GM23338 (cell line): Measurements from ENCODE around the gene KCNMB1. TPM values are rescaled to one million over a fixed set of nuclear protein-coding genes. Genes with fewer than 3 reads are reported as not detected.

ENCODE experiments used
- ATAC-seq: fragments of 200-7000 bp; cut with Tn5 transposase; 3 replicates; pipeline ENCODE4 v1.9.1; 2020
- DNase-seq: peaks from one replicate; pipeline ENCODE4 v3.0.0-alpha.2; 2015; ENCODE audit warnings: low spot score
- H2AFZ ChIP-seq: fragments of 200-600 bp; sonication (generic); 2 replicates; pipeline ENCODE4 v1.8.0; 2016; ENCODE audit warnings: antibody characterized with exemption, mild to moderate bottlenecking, moderate library complexity
- H3F3A ChIP-seq: fragments of 200-600 bp; sonication (generic); replicated peaks from 2 replicates; pipeline ENCODE4 v1.8.0; 2017; ENCODE audit warnings: antibody characterized with exemption, mixed run types, low read depth
- H3K27ac ChIP-seq: fragments of 200-600 bp; sonication (generic); 2 replicates; pipeline ENCODE4 v1.6.1; 2016; ENCODE audit warnings: low read depth
- H3K27me3 ChIP-seq: fragments of 200-600 bp; sonication (generic); 2 replicates; pipeline ENCODE4 v1.8.0; 2016; ENCODE audit warnings: mild to moderate bottlenecking, mixed run types, moderate library complexity; ENCODE audit not compliant: insufficient read depth
- H3K36me3 ChIP-seq: fragments of 200-600 bp; sonication (generic); 2 replicates; pipeline ENCODE4 v1.8.0; 2016; ENCODE audit warnings: mild to moderate bottlenecking; ENCODE audit not compliant: insufficient read depth
- H3K4me1 ChIP-seq: fragments of 200-600 bp; sonication (generic); 2 replicates; pipeline ENCODE4 v1.8.0; 2016; ENCODE audit warnings: mild to moderate bottlenecking, moderate library complexity; ENCODE audit not compliant: insufficient read depth
- H3K4me2 ChIP-seq: fragments of 200-600 bp; sonication (generic); 2 replicates; pipeline ENCODE4 v1.7.1; 2017; ENCODE audit warnings: mixed run types
- H3K4me3 ChIP-seq: fragments of 200-600 bp; sonication (generic); 2 replicates; pipeline ENCODE4 v1.6.1; 2016; ENCODE audit warnings: mixed run types
- H3K79me2 ChIP-seq: fragments of 200-600 bp; sonication (generic); replicated peaks from 2 replicates; pipeline ENCODE4 v1.8.0; 2017; ENCODE audit warnings: mild to moderate bottlenecking; ENCODE audit not compliant: insufficient read depth
- H3K9me2 ChIP-seq: fragments of 200-600 bp; sonication (generic); 2 replicates; pipeline ENCODE4 v1.8.0; 2017; ENCODE audit not compliant: insufficient read depth
- H4K20me1 ChIP-seq: fragments of 200-600 bp; sonication (generic); replicated peaks from 2 replicates; pipeline ENCODE4 v1.8.0; 2017; ENCODE audit warnings: mild to moderate bottlenecking; ENCODE audit not compliant: insufficient read depth
- H3K27ac Mint-ChIP-seq: 2 replicates; pipeline ENCODE4 v1.8.0; 2020; ENCODE audit warnings: inconsistent platforms, mild to moderate bottlenecking, moderate library complexity, mixed read lengths
- H3K27me3 Mint-ChIP-seq: 3 replicates; pipeline ENCODE4 v1.8.0; 2022; ENCODE audit warnings: low read depth, mild to moderate bottlenecking, moderate library complexity, mixed read lengths, inconsistent platforms; ENCODE audit not compliant: insufficient read depth, poor library complexity
- H3K36me3 Mint-ChIP-seq: 3 replicates; pipeline ENCODE4 v1.8.0; 2021; ENCODE audit warnings: low read depth, mild to moderate bottlenecking, inconsistent platforms, moderate library complexity, mixed read lengths
- H3K4me1 Mint-ChIP-seq: 3 replicates; pipeline ENCODE4 v1.8.0; 2020; ENCODE audit warnings: mild to moderate bottlenecking, inconsistent platforms, mixed read lengths
- H3K4me3 Mint-ChIP-seq: 3 replicates; pipeline ENCODE4 v1.8.0; 2021; ENCODE audit warnings: moderate library complexity, mild to moderate bottlenecking, inconsistent platforms, mixed read lengths
- H3K9me3 Mint-ChIP-seq: 3 replicates; pipeline ENCODE4 v1.8.0; 2020; ENCODE audit warnings: moderate library complexity, mild to moderate bottlenecking, inconsistent platforms, mixed read lengths
- EZH2 ChIP-seq: fragments of 200-600 bp; sonication (generic); IDR thresholded peaks from one replicate; pipeline ENCODE4 v1.8.0; 2017; ENCODE audit warnings: antibody characterized with exemption, mild to moderate bottlenecking, low read depth; ENCODE audit not compliant: unreplicated experiment
- EZH2phosphoT487 ChIP-seq: fragments of 200-600 bp; sonication (generic); IDR thresholded peaks from one replicate; pipeline ENCODE4 v1.8.1; 2018; ENCODE audit warnings: antibody characterized with exemption; ENCODE audit not compliant: unreplicated experiment
- JUNB ChIP-seq: IDR thresholded peaks from one replicate; pipeline ENCODE4 v1.6.1; 2016; ENCODE audit warnings: antibody characterized with exemption; ENCODE audit not compliant: unreplicated experiment
- NANOG ChIP-seq: IDR thresholded peaks from 2 replicates; pipeline ENCODE4 v1.6.1; 2016; ENCODE audit warnings: antibody characterized with exemption, borderline replicate concordance
- STAT1 ChIP-seq: IDR thresholded peaks from one replicate; pipeline ENCODE4 v1.6.1; 2016; ENCODE audit warnings: antibody characterized with exemption; ENCODE audit not compliant: unreplicated experiment
- ZNF114 ChIP-seq: fragments of 250-450 bp; sonication (Bioruptor Pico); IDR thresholded peaks from 2 replicates; pipeline ENCODE4 v1.5.0; 2020; ENCODE audit warnings: mild to moderate bottlenecking, moderate library complexity
- ZNF331 ChIP-seq: fragments of 250-450 bp; sonication (Bioruptor Pico); IDR thresholded peaks from 2 replicates; pipeline ENCODE4 v1.5.0; 2020; ENCODE audit warnings: low read depth, mild to moderate bottlenecking, moderate library complexity
- polyA plus RNA-seq: library from polyadenylated mRNA; unstranded; fragments of >200 nt; fragmentation: Nextera tagmentation; extraction: Ambion mirVana; gene quantifications from 2 replicates; pipeline ENCODE4 v1.2.1, GENCODE V29; 2016
- total RNA-seq: library from RNA; depleted of rRNA; stranded (reverse); fragments of >200 nt; shearing (Covaris generic); gene quantifications from 2 replicates; pipeline ENCODE4 v1.2.3, GENCODE V29; 2014
- TF ChIP-seq, protein P1 (sequence below): fragments of 250-450 bp; sonication (Bioruptor Pico); IDR thresholded peaks from 2 replicates; pipeline ENCODE4 v1.5.0; 2020; ENCODE audit warnings: mild to moderate bottlenecking, moderate library complexity
- TF ChIP-seq, protein P2 (sequence below): IDR thresholded peaks from 2 replicates; pipeline ENCODE4 v1.6.1; 2016; ENCODE audit warnings: antibody characterized with exemption
- TF ChIP-seq, protein P3 (sequence below), 2 experiments: fragments of 200-600 bp in 1 of 2; sonication (generic) in 1 of 2; conservative IDR thresholded peaks; 2 replicates each; pipeline versions ENCODE4 v1.5.1 to v1.6.1; 2016 to 2017; ENCODE audit warnings: antibody characterized with exemption in 2 of 2, low read depth in 2 of 2, mild to moderate bottlenecking in 2 of 2, moderate library complexity in 1 of 2
- TF ChIP-seq, protein P4 (sequence below): IDR thresholded peaks from one replicate; pipeline ENCODE4 v1.6.1; 2018; ENCODE audit warnings: antibody characterized with exemption; ENCODE audit not compliant: unreplicated experiment

Gene KCNMB1
- total and polyA plus RNA-seq, 2 experiments from 2014 or later = 0.17 to 0.19 TPM

DNA sequence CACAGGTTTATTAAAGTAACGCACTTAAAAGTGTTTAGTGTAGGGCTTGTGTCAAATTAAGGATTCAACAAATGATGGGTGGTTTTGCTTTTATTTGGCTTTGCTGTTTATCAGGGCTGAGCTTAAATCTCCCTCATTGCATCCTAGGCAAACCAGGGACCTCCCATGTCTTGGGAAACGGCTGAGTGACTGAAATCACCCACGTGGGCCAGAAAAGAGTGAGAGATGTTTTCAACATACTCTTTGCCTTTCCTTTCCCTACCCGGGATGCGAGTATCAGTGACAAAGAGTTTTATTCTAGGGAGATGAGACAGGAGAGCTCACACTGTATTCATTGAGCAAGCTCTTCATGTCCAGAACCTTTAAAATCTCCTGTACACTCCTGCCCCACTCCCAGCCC, 23.3 kb downstream of the KCNMB1 start:
- H3K4me1 ChIP-seq = no peaks in the 10 kb centered on the region
- Mint-ChIP-seq H3K9me3 (no peaks in the 10 kb centered on the region; the same call in 2 of the 3 replicates), H3K36me3 (no peaks in the 10 kb centered on the region), H3K4me1 (peaks cover 4% of the 10 kb centered on the region; the same call in 2 of the 3 replicates), H3K4me3 (no peak overlapping the region), H3K27me3 (peaks cover 9% of the 10 kb centered on the region), H3K27ac (no peak overlapping the region)
- ATAC-seq (no peak), DNase-seq (no peak)
- no peaks in the 10 kb centered on the region for H3K36me3 ChIP-seq
- H4K20me1 ChIP-seq = no peaks in the 10 kb centered on the region
- TF ChIP-seq EZH2 = no peak
- no peak for TF ChIP-seq ZNF331 (CRISPR knock-in tag)
- no peak for TF ChIP-seq EZH2phosphoT487
- no peak for TF ChIP-seq JUNB
- TF ChIP-seq, protein P1, sequence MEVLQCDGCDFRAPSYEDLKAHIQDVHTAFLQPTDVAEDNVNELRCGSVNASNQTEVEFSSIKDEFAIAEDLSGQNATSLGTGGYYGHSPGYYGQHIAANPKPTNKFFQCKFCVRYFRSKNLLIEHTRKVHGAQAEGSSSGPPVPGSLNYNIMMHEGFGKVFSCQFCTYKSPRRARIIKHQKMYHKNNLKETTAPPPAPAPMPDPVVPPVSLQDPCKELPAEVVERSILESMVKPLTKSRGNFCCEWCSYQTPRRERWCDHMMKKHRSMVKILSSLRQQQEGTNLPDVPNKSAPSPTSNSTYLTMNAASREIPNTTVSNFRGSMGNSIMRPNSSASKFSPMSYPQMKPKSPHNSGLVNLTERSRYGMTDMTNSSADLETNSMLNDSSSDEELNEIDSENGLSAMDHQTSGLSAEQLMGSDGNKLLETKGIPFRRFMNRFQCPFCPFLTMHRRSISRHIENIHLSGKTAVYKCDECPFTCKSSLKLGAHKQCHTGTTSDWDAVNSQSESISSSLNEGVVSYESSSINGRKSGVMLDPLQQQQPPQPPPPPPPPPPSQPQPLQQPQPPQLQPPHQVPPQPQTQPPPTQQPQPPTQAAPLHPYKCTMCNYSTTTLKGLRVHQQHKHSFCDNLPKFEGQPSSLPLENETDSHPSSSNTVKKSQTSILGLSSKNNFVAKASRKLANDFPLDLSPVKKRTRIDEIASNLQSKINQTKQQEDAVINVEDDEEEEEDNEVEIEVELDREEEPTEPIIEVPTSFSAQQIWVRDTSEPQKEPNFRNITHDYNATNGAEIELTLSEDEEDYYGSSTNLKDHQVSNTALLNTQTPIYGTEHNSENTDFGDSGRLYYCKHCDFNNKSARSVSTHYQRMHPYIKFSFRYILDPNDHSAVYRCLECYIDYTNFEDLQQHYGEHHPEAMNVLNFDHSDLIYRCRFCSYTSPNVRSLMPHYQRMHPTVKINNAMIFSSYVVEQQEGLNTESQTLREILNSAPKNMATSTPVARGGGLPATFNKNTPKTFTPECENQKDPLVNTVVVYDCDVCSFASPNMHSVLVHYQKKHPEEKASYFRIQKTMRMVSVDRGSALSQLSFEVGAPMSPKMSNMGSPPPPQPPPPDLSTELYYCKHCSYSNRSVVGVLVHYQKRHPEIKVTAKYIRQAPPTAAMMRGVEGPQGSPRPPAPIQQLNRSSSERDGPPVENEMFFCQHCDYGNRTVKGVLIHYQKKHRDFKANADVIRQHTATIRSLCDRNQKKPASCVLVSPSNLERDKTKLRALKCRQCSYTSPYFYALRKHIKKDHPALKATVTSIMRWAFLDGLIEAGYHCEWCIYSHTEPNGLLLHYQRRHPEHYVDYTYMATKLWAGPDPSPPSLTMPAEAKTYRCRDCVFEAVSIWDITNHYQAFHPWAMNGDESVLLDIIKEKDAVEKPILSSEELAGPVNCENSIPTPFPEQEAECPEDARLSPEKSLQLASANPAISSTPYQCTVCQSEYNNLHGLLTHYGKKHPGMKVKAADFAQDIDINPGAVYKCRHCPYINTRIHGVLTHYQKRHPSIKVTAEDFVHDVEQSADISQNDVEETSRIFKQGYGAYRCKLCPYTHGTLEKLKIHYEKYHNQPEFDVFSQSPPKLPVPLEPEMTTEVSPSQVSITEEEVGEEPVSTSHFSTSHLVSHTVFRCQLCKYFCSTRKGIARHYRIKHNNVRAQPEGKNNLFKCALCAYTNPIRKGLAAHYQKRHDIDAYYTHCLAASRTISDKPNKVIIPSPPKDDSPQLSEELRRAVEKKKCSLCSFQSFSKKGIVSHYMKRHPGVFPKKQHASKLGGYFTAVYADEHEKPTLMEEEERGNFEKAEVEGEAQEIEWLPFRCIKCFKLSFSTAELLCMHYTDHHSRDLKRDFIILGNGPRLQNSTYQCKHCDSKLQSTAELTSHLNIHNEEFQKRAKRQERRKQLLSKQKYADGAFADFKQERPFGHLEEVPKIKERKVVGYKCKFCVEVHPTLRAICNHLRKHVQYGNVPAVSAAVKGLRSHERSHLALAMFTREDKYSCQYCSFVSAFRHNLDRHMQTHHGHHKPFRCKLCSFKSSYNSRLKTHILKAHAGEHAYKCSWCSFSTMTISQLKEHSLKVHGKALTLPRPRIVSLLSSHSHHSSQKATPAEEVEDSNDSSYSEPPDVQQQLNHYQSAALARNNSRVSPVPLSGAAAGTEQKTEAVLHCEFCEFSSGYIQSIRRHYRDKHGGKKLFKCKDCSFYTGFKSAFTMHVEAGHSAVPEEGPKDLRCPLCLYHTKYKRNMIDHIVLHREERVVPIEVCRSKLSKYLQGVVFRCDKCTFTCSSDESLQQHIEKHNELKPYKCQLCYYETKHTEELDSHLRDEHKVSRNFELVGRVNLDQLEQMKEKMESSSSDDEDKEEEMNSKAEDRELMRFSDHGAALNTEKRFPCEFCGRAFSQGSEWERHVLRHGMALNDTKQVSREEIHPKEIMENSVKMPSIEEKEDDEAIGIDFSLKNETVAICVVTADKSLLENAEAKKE (CRISPR knock-in tag) = no peak
- TF ChIP-seq NANOG = no peak
- TF ChIP-seq, protein P2, sequence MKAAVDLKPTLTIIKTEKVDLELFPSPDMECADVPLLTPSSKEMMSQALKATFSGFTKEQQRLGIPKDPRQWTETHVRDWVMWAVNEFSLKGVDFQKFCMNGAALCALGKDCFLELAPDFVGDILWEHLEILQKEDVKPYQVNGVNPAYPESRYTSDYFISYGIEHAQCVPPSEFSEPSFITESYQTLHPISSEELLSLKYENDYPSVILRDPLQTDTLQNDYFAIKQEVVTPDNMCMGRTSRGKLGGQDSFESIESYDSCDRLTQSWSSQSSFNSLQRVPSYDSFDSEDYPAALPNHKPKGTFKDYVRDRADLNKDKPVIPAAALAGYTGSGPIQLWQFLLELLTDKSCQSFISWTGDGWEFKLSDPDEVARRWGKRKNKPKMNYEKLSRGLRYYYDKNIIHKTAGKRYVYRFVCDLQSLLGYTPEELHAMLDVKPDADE = no peak
- TF ChIP-seq STAT1 = no peak
- TF ChIP-seq, protein P3, sequence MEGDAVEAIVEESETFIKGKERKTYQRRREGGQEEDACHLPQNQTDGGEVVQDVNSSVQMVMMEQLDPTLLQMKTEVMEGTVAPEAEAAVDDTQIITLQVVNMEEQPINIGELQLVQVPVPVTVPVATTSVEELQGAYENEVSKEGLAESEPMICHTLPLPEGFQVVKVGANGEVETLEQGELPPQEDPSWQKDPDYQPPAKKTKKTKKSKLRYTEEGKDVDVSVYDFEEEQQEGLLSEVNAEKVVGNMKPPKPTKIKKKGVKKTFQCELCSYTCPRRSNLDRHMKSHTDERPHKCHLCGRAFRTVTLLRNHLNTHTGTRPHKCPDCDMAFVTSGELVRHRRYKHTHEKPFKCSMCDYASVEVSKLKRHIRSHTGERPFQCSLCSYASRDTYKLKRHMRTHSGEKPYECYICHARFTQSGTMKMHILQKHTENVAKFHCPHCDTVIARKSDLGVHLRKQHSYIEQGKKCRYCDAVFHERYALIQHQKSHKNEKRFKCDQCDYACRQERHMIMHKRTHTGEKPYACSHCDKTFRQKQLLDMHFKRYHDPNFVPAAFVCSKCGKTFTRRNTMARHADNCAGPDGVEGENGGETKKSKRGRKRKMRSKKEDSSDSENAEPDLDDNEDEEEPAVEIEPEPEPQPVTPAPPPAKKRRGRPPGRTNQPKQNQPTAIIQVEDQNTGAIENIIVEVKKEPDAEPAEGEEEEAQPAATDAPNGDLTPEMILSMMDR (conservative IDR thresholded peaks at IDR 0.05; ENCODE audit: low read depth in 2 of 2) = no peak
- no peak for TF ChIP-seq ZNF114 (CRISPR knock-in tag)
- TF ChIP-seq, protein P4, sequence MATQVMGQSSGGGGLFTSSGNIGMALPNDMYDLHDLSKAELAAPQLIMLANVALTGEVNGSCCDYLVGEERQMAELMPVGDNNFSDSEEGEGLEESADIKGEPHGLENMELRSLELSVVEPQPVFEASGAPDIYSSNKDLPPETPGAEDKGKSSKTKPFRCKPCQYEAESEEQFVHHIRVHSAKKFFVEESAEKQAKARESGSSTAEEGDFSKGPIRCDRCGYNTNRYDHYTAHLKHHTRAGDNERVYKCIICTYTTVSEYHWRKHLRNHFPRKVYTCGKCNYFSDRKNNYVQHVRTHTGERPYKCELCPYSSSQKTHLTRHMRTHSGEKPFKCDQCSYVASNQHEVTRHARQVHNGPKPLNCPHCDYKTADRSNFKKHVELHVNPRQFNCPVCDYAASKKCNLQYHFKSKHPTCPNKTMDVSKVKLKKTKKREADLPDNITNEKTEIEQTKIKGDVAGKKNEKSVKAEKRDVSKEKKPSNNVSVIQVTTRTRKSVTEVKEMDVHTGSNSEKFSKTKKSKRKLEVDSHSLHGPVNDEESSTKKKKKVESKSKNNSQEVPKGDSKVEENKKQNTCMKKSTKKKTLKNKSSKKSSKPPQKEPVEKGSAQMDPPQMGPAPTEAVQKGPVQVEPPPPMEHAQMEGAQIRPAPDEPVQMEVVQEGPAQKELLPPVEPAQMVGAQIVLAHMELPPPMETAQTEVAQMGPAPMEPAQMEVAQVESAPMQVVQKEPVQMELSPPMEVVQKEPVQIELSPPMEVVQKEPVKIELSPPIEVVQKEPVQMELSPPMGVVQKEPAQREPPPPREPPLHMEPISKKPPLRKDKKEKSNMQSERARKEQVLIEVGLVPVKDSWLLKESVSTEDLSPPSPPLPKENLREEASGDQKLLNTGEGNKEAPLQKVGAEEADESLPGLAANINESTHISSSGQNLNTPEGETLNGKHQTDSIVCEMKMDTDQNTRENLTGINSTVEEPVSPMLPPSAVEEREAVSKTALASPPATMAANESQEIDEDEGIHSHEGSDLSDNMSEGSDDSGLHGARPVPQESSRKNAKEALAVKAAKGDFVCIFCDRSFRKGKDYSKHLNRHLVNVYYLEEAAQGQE = no peak
- no peak overlapping the region for H3K4me2 ChIP-seq
- H3K27me3 ChIP-seq = no peaks in the 10 kb centered on the region
- H3K27ac ChIP-seq = no peak overlapping the region
- H2AFZ ChIP-seq = no peak overlapping the region
- no peaks in the 10 kb centered on the region for H3K9me2 ChIP-seq
- H3K4me3 ChIP-seq = no peak overlapping the region
- no peaks in the 10 kb centered on the region for H3F3A ChIP-seq
- no peaks in the 10 kb centered on the region for H3K79me2 ChIP-seq
